GM23248 (cell line): ENCODE measurements around the gene TMIGD1. TPM values are rescaled to one million over a fixed set of nuclear protein-coding genes. Genes with fewer than 3 reads are reported as not detected.
A peak's percentile ranks its signal among the peaks of the same experiment; 100 is the strongest.

Experiments used
- DNase-seq: peaks from one replicate; pipeline ENCODE4 v3.0.0-alpha.2; 2015
- H2AFZ ChIP-seq: fragments of 200-600 bp; sonication (generic); 2 replicates; pipeline ENCODE4 v1.6.1; 2016; ENCODE audit warnings: antibody characterized with exemption
- H3F3A ChIP-seq: fragments of 200-600 bp; sonication (generic); 2 replicates; pipeline ENCODE4 v1.6.1; 2016; ENCODE audit warnings: mild to moderate bottlenecking, antibody characterized with exemption, mixed run types; ENCODE audit not compliant: insufficient read depth
- H3K27ac ChIP-seq: fragments of 200-600 bp; sonication (generic); 2 replicates; pipeline ENCODE4 v1.5.1; 2016; ENCODE audit warnings: mild to moderate bottlenecking
- H3K27me3 ChIP-seq: fragments of 200-600 bp; sonication (generic); replicated peaks from 2 replicates; pipeline ENCODE4 v1.6.1; 2016; ENCODE audit warnings: mild to moderate bottlenecking; ENCODE audit not compliant: insufficient read depth
- H3K36me3 ChIP-seq: fragments of 200-600 bp; sonication (generic); 2 replicates; pipeline ENCODE4 v1.6.1; 2016; ENCODE audit warnings: low read depth, mild to moderate bottlenecking
- H3K4me1 ChIP-seq: fragments of 200-600 bp; sonication (generic); 2 replicates; pipeline ENCODE4 v1.6.1; 2016; ENCODE audit warnings: mild to moderate bottlenecking; ENCODE audit not compliant: insufficient read depth
- H3K4me2 ChIP-seq: fragments of 200-600 bp; sonication (generic); one replicate; pipeline ENCODE4 v1.6.1; 2016; ENCODE audit warnings: mild to moderate bottlenecking; ENCODE audit not compliant: unreplicated experiment
- H3K4me3 ChIP-seq: fragments of 200-600 bp; sonication (generic); 2 replicates; pipeline ENCODE4 v1.5.1; 2016; ENCODE audit warnings: mild to moderate bottlenecking
- H3K79me2 ChIP-seq: fragments of 200-600 bp; sonication (generic); 2 replicates; pipeline ENCODE4 v1.6.1; 2016; ENCODE audit warnings: mild to moderate bottlenecking; ENCODE audit not compliant: insufficient read depth
- H3K9ac ChIP-seq: fragments of 200-600 bp; sonication (generic); 2 replicates; pipeline ENCODE4 v1.6.1; 2016; ENCODE audit warnings: mild to moderate bottlenecking
- H3K9me2 ChIP-seq: fragments of 200-600 bp; sonication (generic); 2 replicates; pipeline ENCODE4 v1.6.1; 2016; ENCODE audit warnings: mixed run types, mild to moderate bottlenecking, moderate library complexity; ENCODE audit not compliant: insufficient read depth
- H3K9me3 ChIP-seq: fragments of 200-600 bp; sonication (generic); one replicate; pipeline ENCODE4 v1.6.1; 2017; ENCODE audit warnings: low read depth
- H4K20me1 ChIP-seq: fragments of 200-600 bp; sonication (generic); 2 replicates; pipeline ENCODE4 v1.6.0; 2016; ENCODE audit not compliant: insufficient read depth
- EZH2 ChIP-seq: fragments of 200-600 bp; sonication (generic); IDR thresholded peaks from 2 replicates; pipeline ENCODE4 v1.6.1; 2018; ENCODE audit warnings: antibody characterized with exemption, mild to moderate bottlenecking; ENCODE audit not compliant: insufficient read depth, poor library complexity, severe bottlenecking
- EZH2phosphoT487 ChIP-seq: fragments of 200-600 bp; sonication (generic); IDR thresholded peaks from 2 replicates; pipeline ENCODE4 v1.6.1; 2018; ENCODE audit warnings: antibody characterized with exemption, moderate library complexity, mild to moderate bottlenecking, low read depth; ENCODE audit not compliant: insufficient read depth
- WGBS, 2 experiments: methylation state at CpG; one replicate each; pipeline ENCODE4 v1.1.6; 2015 to 2017; ENCODE audit warnings: low lambda C conversion rate in 2 of 2, low coverage in 1 of 2; ENCODE audit errors: missing lambda C conversion rate in 2 of 2; 5-methylcytosine and 5-hydroxymethylcytosine counted together
- in situ Hi-C: fragments of 300-500 bp; cut with MboI; formaldehyde crosslinking; loops from 2 replicates; pipeline ENCODE4 v1.15.0; 2020
- polyA plus RNA-seq: library from polyadenylated mRNA; unstranded; fragments of >200 nt; fragmentation: Nextera tagmentation; extraction: Ambion mirVana; gene quantifications from 2 replicates; pipeline ENCODE4 v1.2.1, GENCODE V29; 2016
- total RNA-seq: library from RNA; depleted of rRNA; stranded (reverse); fragments of >200 nt; shearing (Covaris generic); gene quantifications from 2 replicates; pipeline ENCODE4 v1.2.3, GENCODE V29; 2014; rRNA removed

TMIGD1 gene
- total RNA-seq (not detected in 2 replicates), polyA plus RNA-seq (not detected in 2 replicates)

GRCh38 chr17:30333503-30334360, at the start of gene TMIGD1:
Gene TMIGD1, minus strand, starts transcription at chr17:30334057. Its CDS starts 1,924 bp downstream, at chr17:30332133.
- Histone ChIP-seq H2AFZ (no peak within 1 kb of the TSS), H3K9me3 (no peaks in the 10 kb centered on the region), H3K9ac (no peak within 1 kb of the TSS), H3K27me3 (no peaks in the 10 kb centered on the region), H3K36me3 (no peaks in the 10 kb centered on the region), H3F3A (peaks cover 12% of the 10 kb centered on the region), H3K4me3 (no peak within 1 kb of the TSS), H4K20me1 (no peaks in the 10 kb centered on the region), H3K79me2 (no peaks in the 10 kb centered on the region), H3K9me2 (no peaks in the 10 kb centered on the region), H3K4me2 (no peak within 1 kb of the TSS), H3K27ac (no peak within 1 kb of the TSS), H3K4me1 (peaks cover 11% of the 10 kb centered on the region)
- DNase-seq = no peak
- WGBS, 2 experiments = 88 to 91% methylated on average over 9 of the region's 9 CpGs
- TF ChIP-seq EZH2phosphoT487 (no peak), EZH2 (no peak)
- in situ Hi-C loops = no loop called here

- Histone ChIP-seq H3K4me2 (peak overlapping the region; percentile 96), H3K4me1 (peaks cover 40% of the 10 kb centered on the region), H3K9me2 (no peaks in the 10 kb centered on the region), H4K20me1 (no peaks in the 10 kb centered on the region), H3K9ac (no peak overlapping the region), H3K4me3 (0 out of 2 replicates have a peak overlapping the region, but pooled peaks have one; percentile 1), H3K79me2 (peaks cover 84% of the 10 kb centered on the region), H3K9me3 (no peaks in the 10 kb centered on the region), H2AFZ (no peak overlapping the region), H3K27me3 (no peaks in the 10 kb centered on the region), H3K27ac (no peak overlapping the region), H3F3A (peaks cover 22% of the 10 kb centered on the region), H3K36me3 (peaks cover 18% of the 10 kb centered on the region; the same call in 1 of the 2 replicates)
- in situ Hi-C loops = no loop called here
- 84 to 85% methylated on average over 1 of the region's 1 CpG for WGBS, 2 experiments
- no peak for DNase-seq
- TF ChIP-seq EZH2phosphoT487 (no peak), EZH2 (no peak)
Observed at GRCh38 chr17:30382345-30382744, 48.5 kb upstream of the TMIGD1 start.

GRCh38 chr17:30381340-30381659, 47.4 kb upstream of the TMIGD1 start:
- Histone ChIP-seq H3K36me3 (peaks cover 8% of the 10 kb centered on the region; the same call in 1 of the 2 replicates), H3K9ac (peak overlapping the region; percentile 88), H3K4me1 (peaks cover 50% of the 10 kb centered on the region), H2AFZ (no peak overlapping the region), H3K9me2 (no peaks in the 10 kb centered on the region), H3K4me2 (peak overlapping the region; percentile 96), H4K20me1 (no peaks in the 10 kb centered on the region), H3K9me3 (no peaks in the 10 kb centered on the region), H3K27ac (no peak overlapping the region), H3F3A (peaks cover 33% of the 10 kb centered on the region), H3K4me3 (peak overlapping the region; percentile 84), H3K27me3 (no peaks in the 10 kb centered on the region), H3K79me2 (peaks cover 73% of the 10 kb centered on the region)
- no peak for DNase-seq
- in situ Hi-C loops = no loop called here
- 93 to 94% methylated on average over 2 of the region's 2 CpGs for whole genome bisulfite sequencing, 2 experiments
- no peak for TF ChIP-seq EZH2
- no peak for TF ChIP-seq EZH2phosphoT487

GRCh38 chr17:30380643-30381339, 46.9 kb upstream of the TMIGD1 start:
- Histone ChIP-seq H3K79me2 (peaks cover 68% of the 10 kb centered on the region), H3K4me1 (peaks cover 56% of the 10 kb centered on the region), H3K27me3 (no peaks in the 10 kb centered on the region), H3K9ac (peak overlapping the region; percentile 88), H3K27ac (no peak overlapping the region), H3K9me3 (no peaks in the 10 kb centered on the region), H3K36me3 (peaks cover 6% of the 10 kb centered on the region; the same call in 1 of the 2 replicates), H3F3A (peaks cover 38% of the 10 kb centered on the region), H3K4me2 (peak overlapping the region; percentile 96), H4K20me1 (no peaks in the 10 kb centered on the region), H3K4me3 (peak overlapping the region; percentile 84), H3K9me2 (no peaks in the 10 kb centered on the region), H2AFZ (no peak overlapping the region; the same call in 1 of the 2 replicates)
- no peak for TF ChIP-seq EZH2
- TF ChIP-seq EZH2phosphoT487 = no peak
- DNase-seq = peak; percentile 23
- 51 to 52% methylated on average over 7 of the region's 7 CpGs for whole genome bisulfite sequencing, 2 experiments
- in situ Hi-C loops = no loop called here
